ENCODE measurements around the gene EXTL1.

The EXTL1 gene

GRCh38 chr1:26044971-26045721 is 23.6 kb downstream of the EXTL1 start:
- DNase-seq = no peak

DNA sequence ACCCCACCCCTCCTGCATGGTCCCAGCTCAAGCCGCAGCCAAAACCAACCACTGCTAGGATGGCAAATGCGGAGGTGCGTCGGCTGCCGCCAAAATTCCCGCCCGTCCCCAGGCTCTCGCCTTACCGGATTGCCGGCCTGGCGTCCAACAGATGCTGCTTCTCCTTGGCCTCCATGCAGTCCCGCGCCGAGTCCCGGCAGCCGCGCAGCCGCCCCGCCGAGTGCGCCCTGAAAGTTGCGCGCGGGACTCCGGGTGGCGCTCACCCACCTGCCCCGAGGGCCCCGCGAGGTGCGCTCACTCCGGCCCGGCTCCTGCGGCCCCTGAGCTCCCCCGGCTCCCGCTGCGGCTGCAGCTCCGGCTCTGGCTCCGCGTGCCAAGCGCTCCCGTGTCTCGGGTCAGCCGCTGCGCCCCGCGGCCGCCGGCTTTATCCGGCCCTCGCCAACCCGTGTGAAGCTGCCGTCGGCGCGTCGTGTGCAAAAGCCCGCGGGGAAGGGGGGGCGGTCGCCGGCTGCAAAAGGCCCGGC is 24.2 kb downstream of the EXTL1 start, which contains the start of gene SLC30A2:
SLC30A2 (minus strand) TSS at position 397 of the 524 bp plus-strand sequence; CDS start at position 175, 222 bp downstream.
- no peak for DNase-seq

GRCh38 chr1:26046246-26047095 is 24.9 kb downstream of the EXTL1 start:
- no peak for DNase-seq

GRCh38 chr1:26047278-26047874 is 25.8 kb downstream of the EXTL1 start:
- DNase-seq = no peak

- no peak for DNase-seq
These were observed 28.1 kb downstream of the EXTL1 start for GRCh38 chr1:26049531-26050247.

GRCh38 chr1:26050248-26050640 is 28.7 kb downstream of the EXTL1 start:
- no peak for DNase-seq

DNA sequence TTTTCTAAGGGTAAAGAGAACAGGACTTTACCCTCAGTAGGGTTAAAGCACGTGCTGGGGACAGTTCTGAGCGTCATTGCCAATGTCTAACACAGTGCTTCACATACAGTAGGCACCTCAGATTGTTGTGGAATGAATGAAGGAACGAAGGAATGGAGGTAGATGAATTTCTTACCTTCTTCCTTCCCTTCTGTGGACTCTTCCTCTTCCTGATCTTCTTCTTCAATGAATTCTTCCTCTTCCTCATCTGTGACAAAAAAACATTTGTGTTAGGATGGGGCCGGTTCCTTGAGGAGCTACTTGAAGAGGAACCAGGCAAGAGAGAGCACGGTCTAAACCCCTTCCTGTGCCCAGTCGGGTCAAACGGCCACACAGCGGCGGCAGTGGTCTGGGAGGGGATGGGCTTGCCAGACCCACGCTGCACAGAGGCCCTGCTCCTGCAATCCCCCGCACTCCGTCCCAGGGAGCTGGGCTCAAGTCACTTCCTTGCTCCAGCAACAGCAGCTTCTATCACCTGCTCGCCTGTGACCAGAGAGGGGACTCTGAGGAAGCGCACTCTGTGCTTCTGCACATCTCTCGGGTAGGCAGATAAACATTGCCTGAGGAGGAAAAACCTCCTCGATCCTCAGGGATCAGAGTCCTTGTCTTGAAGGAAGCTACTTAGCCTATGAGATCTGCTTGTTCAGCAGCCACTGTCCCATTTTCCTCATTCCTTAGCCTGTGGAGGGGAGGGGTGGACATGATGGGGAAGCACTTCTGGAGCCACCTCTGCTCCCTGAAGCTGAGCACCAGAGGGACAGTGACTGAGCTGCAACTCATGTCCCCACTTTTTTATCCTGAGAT is 32.4 kb downstream of the EXTL1 start:
- no peak for DNase-seq

- DNase-seq = no peak
These were observed 33.5 kb downstream of the EXTL1 start for GRCh38 chr1:26055041-26055440.

- DNase-seq = no peak
These were observed 35.6 kb downstream of the EXTL1 start for GRCh38 chr1:26057189-26057588.

DNA sequence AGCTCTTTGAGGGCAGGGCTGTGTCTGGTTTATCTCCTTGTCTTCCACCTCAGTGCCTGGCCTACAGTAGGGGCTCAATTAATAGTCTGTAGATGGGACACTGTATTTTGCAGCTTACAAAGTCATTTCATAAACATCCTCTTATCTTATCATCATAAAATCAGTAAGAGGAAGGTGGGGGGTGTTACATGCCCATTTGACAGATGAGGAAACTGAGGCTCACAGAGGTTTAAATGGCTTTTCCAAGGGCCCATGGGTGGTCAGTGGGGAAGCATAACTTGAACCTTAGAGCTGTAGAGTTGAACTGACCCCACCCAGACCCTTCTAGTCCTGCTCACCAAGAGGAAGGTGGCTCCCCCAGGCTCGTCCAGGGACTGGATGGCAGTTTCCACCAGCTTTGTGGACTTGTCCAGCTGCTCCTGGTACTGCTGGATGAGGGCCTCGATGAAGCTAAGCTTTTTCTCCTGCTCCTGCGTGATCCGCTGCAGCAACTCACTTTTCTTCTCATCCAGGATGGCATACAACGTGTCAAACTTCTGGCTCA is 36.5 kb downstream of the EXTL1 start:
- no peak for DNase-seq

DNA sequence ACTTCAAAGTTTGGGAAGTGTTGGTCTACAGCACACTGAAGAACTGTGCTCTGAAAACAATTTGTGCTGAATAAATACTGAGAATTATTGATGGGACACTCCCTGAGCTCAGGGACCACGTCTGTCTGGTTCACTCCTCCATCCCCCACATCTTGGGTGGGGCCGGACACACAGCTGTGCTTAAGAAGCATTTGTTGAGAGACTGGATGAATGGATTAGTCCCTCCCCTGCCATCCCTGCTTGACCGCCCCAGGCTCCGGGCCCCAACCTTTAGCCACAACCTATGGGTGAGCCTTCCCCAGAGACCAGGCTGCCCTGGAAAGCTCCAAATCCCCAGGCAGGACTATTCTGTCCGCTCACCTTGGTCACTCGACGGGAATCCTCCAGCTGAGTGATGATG is 38.3 kb downstream of the EXTL1 start:
- no peak for DNase-seq

GRCh38 chr1:26060832-26061574 is 39.4 kb downstream of the EXTL1 start:
- DNase-seq = no peak

- DNase-seq = no peak
These were observed 43.0 kb downstream of the EXTL1 start for GRCh38 chr1:26064553-26064952.

DNA sequence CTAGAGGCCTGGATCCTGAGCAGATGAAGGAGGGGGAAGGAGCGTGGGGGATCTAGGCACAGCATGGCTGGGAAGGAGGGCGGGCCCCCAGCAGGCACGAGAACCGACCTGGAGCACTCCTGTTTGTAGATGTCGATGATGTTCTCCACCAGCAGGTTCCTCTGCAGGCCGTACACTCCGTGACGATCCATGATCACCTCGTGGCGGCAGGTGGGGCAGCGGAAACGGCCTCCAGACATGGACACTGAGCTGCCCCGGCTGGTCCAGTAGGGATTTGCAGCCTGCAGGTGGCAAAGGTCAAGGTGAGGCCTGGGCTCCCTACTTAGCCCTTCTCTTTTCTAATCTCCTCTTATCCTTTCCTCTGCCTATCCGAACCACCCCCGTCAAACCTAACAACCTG is 44.6 kb downstream of the EXTL1 start:
- no peak for DNase-seq

DNA sequence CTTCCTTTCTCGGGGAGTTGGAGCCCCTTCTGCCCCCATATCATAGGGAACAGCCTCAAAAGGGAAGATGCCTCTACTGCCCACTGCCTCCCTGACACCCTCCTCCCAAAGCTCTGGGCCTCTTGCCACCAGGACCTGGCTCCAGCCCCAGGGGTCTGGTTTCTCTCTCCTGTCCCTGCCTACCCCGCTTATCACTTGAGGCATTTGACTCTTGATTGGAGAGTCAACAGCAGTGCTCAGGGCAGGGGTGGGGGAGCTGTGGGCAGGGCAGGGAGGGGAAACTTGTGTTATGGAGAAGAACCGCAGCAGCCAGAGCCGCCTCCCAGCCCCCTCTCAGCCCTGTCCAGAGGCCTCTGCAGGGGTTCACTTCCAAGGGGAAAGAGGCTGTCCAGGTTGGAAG is 45.3 kb downstream of the EXTL1 start:
- no peak for DNase-seq

DNA sequence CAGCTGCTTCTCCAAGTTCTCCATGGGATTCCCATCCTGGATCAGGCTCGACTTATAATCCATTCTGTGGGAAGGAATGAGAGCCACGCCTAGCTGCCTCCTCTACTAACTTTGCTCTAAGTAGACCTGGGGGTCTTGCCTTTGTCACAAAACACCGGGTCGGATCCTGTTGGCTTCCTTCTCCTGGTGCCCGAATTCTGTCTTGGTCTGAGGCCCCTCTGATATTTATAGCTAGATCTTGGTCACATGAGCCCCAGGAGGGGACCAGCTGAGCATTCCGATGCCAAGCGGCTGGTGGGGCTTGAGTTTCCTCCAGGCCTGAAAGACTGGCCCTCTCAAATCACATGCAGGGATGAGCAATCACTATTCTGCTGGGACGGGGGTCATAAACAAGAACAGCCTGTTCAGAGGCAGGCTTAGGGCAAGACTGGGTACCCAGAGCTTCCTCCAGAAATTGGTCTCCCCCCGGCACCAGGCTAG is 45.9 kb downstream of the EXTL1 start, which contains the start of gene TRIM63:
TRIM63 (minus strand) TSS at position 199 of the 480 bp plus-strand sequence; CDS start at position 63, 136 bp downstream.
- no peak for DNase-seq

- DNase-seq = no peak
These were observed 48.3 kb downstream of the EXTL1 start for GRCh38 chr1:26069941-26070295.

DNA sequence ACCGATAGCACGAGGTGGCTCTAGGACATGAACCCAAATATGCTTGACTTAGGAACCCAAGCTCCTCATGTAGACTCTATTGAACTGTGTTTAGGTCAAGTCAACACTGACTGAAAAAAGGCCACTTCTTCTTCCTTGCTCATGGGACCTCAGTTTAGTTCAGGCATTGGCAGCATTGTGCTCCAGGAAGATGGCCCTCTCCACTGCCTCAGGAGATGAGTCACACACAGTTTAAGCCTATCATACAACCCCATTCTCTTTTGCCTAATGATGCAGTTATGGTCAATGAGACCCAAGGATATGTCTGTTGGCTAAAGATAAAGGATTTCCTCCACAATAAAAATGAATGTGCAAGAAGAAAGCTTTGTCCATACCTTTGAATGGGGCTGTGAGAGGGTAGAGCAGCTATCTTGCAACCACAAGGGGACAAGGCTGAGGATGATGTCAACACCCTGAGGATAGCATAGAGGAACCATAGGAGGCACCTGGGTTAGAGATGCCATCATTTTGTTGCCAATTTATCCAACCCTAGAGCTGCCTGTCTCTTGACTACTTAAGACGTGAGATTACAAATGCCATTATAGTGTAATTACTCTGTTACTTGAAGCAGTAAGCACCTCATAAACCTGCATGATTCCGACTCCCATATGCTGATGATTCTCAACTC is 48.9 kb downstream of the EXTL1 start:
- DNase-seq = no peak

GRCh38 chr1:26070963-26071342 is 49.4 kb downstream of the EXTL1 start:
- no peak for DNase-seq

DNA sequence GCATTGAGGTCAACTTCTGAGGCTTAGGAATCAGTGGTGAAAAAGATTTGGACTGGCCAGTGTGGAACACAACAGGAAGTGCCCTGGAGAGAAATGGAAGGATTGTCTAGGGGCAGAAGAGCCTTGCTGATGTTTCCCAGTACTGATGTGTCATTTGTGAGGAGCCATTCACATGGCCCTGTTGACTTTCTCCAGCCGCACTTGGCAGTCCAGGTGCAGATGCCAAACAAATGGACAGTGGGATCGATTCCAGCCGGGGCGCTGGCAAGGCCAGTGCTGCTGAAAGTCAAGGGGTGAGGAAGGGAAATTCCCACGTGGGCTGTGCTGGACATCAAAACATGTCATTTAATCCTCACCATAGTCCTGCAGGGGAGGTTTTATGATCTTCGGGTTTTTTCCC is 50.7 kb downstream of the EXTL1 start:
- DNase-seq = no peak
